Activated naive CD4-positive, alpha-beta T cell treated with anti-CD3 and anti-CD28 coated beads for 36 hours (primary cell): ENCODE measurements around the gene C21orf58. TPM values are rescaled to one million over a fixed set of nuclear protein-coding genes. Genes with fewer than 3 reads are reported as not detected.

ENCODE experiments used
- CTCF ChIA-PET: fragments of 350-600 bp; sonication (Branson Sonifier 250); formaldehyde crosslinking; loops from one replicate; lab custom pipeline; 2021; ENCODE audit warnings: antibody characterized with exemption; lab: Charles Lee
- DNase-seq: peaks from one replicate; pipeline ENCODE4 v3.0.0-alpha.2; 2020
- H3K27ac Mint-ChIP-seq: one replicate; pipeline ENCODE4 v1.8.0; 2021; ENCODE audit warnings: mild to moderate bottlenecking, mixed read lengths
- H3K27me3 Mint-ChIP-seq: one replicate; pipeline ENCODE4 v1.8.0; 2021; ENCODE audit warnings: low read depth, mixed read lengths
- H3K36me3 Mint-ChIP-seq: one replicate; pipeline ENCODE4 v1.8.0; 2021; ENCODE audit warnings: low read depth, mixed read lengths
- H3K4me1 Mint-ChIP-seq: one replicate; pipeline ENCODE4 v1.8.0; 2021; ENCODE audit warnings: low read depth, mixed read lengths
- H3K4me3 Mint-ChIP-seq: one replicate; pipeline ENCODE4 v1.8.0; 2021; ENCODE audit warnings: mild to moderate bottlenecking, moderate library complexity, mixed read lengths
- H3K9me3 Mint-ChIP-seq: one replicate; pipeline ENCODE4 v1.8.0; 2021; ENCODE audit warnings: mixed read lengths
- intact Hi-C: fragments of 100-400 bp; cut with micrococcal nuclease; formaldehyde crosslinking; loops from one replicate; pipeline ENCODE4 v1.15.1; 2023
- total RNA-seq, 2 experiments: library from RNA; stranded (reverse); gene quantifications; one replicate each; pipeline ENCODE4 v1.2.3, GENCODE V29; 2021

The C21orf58 gene
- total RNA-seq, 2 experiments from 2014 or later, result 23.9 to 24.2 TPM

GRCh38 chr21:46328151-46328550 is 4.5 kb upstream of the C21orf58 start:
- Mint-ChIP-seq H3K4me3 (no peak overlapping the region), H3K9me3 (no peaks in the 10 kb centered on the region), H3K27me3 (no peaks in the 10 kb centered on the region), H3K36me3 (peaks cover 34% of the 10 kb centered on the region), H3K27ac (peak overlapping the region; percentile 36), H3K4me1 (peaks cover 10% of the 10 kb centered on the region)
- CTCF ChIA-PET, result no interaction called here
- intact Hi-C loops, result no loop called here
- DNase-seq, result no peak

DNA sequence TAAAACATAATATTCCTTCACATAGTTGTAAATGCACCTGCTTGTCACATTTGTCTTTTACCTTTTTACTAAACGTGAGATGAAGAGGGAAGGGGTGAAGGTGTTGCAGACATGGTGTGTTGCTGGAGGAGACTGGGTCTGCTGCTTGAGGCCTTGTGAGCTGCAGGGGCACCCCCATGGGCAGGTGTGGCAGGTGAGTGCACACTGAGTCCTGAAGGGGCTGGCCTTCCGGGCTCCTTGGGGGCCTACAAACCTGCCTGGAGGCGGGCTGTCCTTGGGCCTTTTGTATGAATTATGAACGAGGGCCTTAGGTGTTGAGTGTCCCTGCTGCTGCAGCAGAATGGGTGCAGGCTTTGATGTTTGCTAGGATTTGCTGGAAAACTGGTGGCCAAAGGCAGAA is 4.0 kb upstream of the C21orf58 start:
- H3K4me3 Mint-ChIP-seq, result no peak overlapping the region
- no peak overlapping the region for H3K27ac Mint-ChIP-seq
- peaks cover 10% of the 10 kb centered on the region for H3K4me1 Mint-ChIP-seq
- no peak for DNase-seq
- peaks cover 38% of the 10 kb centered on the region for H3K36me3 Mint-ChIP-seq
- CTCF ChIA-PET, result no interaction called here
- no peaks in the 10 kb centered on the region for H3K27me3 Mint-ChIP-seq
- intact Hi-C loops, result no loop called here
- H3K9me3 Mint-ChIP-seq, result no peaks in the 10 kb centered on the region

DNA sequence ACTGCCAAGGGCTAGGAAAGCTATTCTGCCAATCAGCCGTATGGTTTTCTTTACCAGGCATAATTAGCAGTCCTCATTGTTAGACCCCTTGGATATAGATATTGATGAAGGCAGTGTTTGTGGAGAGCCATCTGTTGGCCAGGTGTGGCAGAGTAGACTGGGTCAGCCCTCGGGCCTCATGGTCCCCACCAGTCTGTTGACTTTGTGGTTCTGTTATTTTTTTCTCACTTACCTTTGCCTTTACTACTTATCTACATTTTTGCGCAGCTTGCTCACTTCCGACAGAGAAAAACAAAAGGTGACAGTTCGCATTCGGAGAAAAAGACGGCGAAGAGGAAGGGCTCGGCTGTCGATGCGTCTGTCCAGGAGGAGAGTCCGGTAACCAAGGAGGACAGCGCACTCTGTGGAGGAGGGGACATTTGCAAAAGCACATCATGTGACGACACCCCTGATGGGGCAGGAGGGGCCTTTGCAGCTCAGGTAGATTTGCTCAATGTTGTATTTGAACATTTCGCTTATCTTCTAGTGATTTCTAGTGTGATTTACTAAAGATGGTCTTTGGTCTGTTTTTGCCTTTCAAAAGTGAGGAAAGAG is 2.5 kb upstream of the C21orf58 start:
- H3K9me3 Mint-ChIP-seq, result no peaks in the 10 kb centered on the region
- CTCF ChIA-PET, result interaction anchor here (0.8 to 2.2 kb wide), 7 partner anchors 9 to 353 kb away, joined by 3 to 10 read pairs (median 3); no protein-coding TSS in a partner anchor
- no peaks in the 10 kb centered on the region for H3K27me3 Mint-ChIP-seq
- H3K4me1 Mint-ChIP-seq, result peaks cover 20% of the 10 kb centered on the region
- intact Hi-C loops, result no loop called here
- no peak overlapping the region for H3K27ac Mint-ChIP-seq
- no peak overlapping the region for H3K4me3 Mint-ChIP-seq
- DNase-seq, result no peak
- peaks cover 42% of the 10 kb centered on the region for H3K36me3 Mint-ChIP-seq

GRCh38 chr21:46325073-46325912 is 1.6 kb upstream of the C21orf58 start:
- CTCF ChIA-PET, result interaction anchor here (0.6 to 2.2 kb wide), 9 partner anchors 9 to 352 kb away, joined by 3 to 10 read pairs (median 3); no protein-coding TSS in a partner anchor

DNA sequence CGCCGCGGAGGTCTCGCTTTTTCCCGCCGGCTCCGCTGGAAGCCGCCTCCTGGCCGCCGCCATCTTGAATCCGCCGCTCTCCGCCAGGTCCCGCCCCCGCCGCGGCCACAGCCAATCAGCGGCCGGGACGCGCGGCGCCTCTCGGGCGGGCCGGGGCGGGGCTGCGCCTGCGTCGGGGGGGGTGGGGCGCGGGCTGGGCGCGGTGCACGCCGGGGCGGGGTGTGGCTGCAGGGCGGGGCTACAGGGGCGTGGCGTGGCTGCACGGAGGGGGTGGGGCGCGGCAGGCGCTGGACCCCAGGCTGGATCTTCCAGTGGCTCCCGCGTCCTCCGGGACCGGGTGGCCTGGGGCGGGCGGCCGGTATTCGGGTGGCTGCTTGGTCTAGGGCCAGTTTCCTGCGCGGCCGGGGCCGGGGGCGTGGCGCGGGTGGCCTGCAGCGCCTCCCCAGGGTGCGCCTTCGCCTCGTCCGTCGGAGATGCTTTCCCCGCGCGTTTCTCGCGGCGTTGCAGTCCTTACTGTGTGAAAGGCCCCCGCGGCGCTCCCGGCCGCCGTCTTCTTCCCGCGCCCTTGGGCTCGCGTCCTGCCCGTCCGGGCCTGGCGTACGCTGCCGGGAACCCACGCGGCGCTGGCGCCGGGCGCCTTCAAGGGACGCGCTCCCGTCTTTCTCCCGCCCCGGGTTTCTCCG is 861 bp upstream of the C21orf58 start:
- intact Hi-C loops, result loop anchor here (1.0 to 5.0 kb wide), 7 partner anchors 38 to 1507 kb away; partner anchors contain the start of genes DIP2A, PRMT2, SUMO3 and YBEY
- H3K4me1 Mint-ChIP-seq, result peaks cover 28% of the 10 kb centered on the region
- CTCF ChIA-PET, result interaction anchor here (2.2 kb wide), 1 partner anchor 181 kb away, joined by 10 read pairs; no protein-coding TSS in a partner anchor
- peak overlapping the region; percentile 96 for H3K4me3 Mint-ChIP-seq
- H3K27me3 Mint-ChIP-seq, result no peaks in the 10 kb centered on the region
- H3K9me3 Mint-ChIP-seq, result no peaks in the 10 kb centered on the region
- peaks cover 44% of the 10 kb centered on the region for H3K36me3 Mint-ChIP-seq
- H3K27ac Mint-ChIP-seq, result peak overlapping the region; percentile 97
- peak; percentile 84 for DNase-seq

More at GRCh38 chr21:46325073-46325912, 1.6 kb upstream of the C21orf58 start:
- Mint-ChIP-seq H3K36me3 (peaks cover 44% of the 10 kb centered on the region), H3K27me3 (no peaks in the 10 kb centered on the region), H3K4me3 (peak overlapping the region; percentile 86), H3K4me1 (peaks cover 27% of the 10 kb centered on the region), H3K27ac (peak overlapping the region; percentile 16), H3K9me3 (no peaks in the 10 kb centered on the region)
- DNase-seq, result peak; percentile 49
- intact Hi-C loops, result loop anchor here (2.0 kb wide), 2 partner anchors 72 to 352 kb away; no protein-coding TSS in a partner anchor

DNA sequence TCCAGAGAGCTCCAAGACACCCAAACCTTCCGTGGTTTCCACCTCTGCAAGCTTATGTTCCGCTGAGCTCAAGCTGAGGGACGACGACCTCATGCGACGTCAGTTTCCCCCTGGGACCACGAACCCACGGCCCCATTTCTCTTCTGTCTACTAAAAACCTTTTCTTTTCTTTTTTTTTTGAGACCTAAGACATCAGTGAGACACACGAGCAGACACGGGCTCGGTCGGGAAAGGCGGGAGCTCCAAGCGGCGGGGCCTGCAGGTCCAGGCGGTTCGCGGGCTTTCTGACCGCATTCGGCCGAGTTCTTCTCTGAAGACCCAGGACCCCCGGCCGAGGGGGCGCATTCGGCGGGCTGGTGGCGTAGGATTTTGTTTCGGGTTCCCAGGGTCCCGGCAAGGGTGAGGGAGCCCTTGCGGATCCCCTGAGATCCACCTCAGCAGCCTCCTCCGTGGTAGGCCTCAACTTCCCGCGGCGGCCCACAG is 402 bp downstream of the C21orf58 start:
- intact Hi-C loops, result loop anchor here (1.0 to 5.0 kb wide), 5 partner anchors 26 to 1506 kb away; partner anchors contain the start of genes LSS, PCBP3 and SUMO3
- Mint-ChIP-seq H3K9me3 (no peaks in the 10 kb centered on the region), H3K4me3 (peak overlapping the region; percentile 96), H3K27me3 (no peaks in the 10 kb centered on the region), H3K36me3 (peaks cover 39% of the 10 kb centered on the region), H3K27ac (peak overlapping the region; percentile 94), H3K4me1 (peaks cover 28% of the 10 kb centered on the region)
- peak; percentile 17 for DNase-seq
- CTCF ChIA-PET, result interaction anchor here (0.7 kb wide), 1 partner anchor 180 kb away, joined by 3 read pairs; no protein-coding TSS in a partner anchor

GRCh38 chr21:46322351-46323226 is 1.1 kb downstream of the C21orf58 start:
- H3K4me1 Mint-ChIP-seq, result peaks cover 28% of the 10 kb centered on the region
- H3K27ac Mint-ChIP-seq, result peak overlapping the region; percentile 94
- H3K9me3 Mint-ChIP-seq, result no peaks in the 10 kb centered on the region
- intact Hi-C loops, result loop anchor here (1.0 to 5.0 kb wide), 5 partner anchors 26 to 1505 kb away; partner anchors contain the start of genes LSS, PCBP3 and SUMO3
- no peaks in the 10 kb centered on the region for H3K27me3 Mint-ChIP-seq
- peak; percentile 38 for DNase-seq
- CTCF ChIA-PET, result no interaction called here
- peak overlapping the region; percentile 96 for H3K4me3 Mint-ChIP-seq
- H3K36me3 Mint-ChIP-seq, result peaks cover 38% of the 10 kb centered on the region

DNA sequence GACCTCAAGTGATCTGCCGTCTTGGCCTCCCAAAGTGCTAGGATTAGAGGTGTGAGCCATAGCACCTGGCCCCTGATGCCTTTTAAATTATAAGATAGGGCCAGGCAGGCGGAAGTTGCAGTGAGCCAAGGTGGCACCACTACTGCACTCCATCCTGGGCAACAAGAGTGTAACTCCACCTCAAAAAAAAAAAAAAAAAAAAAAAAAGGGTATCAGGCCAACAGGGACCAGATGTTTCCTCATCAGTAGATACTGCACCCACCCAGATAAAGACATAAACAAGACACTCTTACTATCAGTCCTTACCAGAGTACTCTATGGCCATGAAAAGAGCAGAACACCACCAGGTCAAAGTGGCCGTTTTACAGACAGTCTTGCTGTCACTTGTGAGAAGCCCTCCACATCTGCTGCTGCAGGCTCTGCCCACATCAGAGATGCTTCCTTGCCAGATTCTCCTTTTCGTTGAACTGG is 3.3 kb downstream of the C21orf58 start:
- H3K36me3 Mint-ChIP-seq, result peaks cover 28% of the 10 kb centered on the region
- H3K27me3 Mint-ChIP-seq, result no peaks in the 10 kb centered on the region
- no peak overlapping the region for H3K4me3 Mint-ChIP-seq
- intact Hi-C loops, result loop anchor here (5.0 kb wide), 1 partner anchor 1503 kb away; the partner anchor contains the start of gene SUMO3
- no peak for DNase-seq
- CTCF ChIA-PET, result no interaction called here
- peaks cover 19% of the 10 kb centered on the region for H3K4me1 Mint-ChIP-seq
- H3K27ac Mint-ChIP-seq, result no peak overlapping the region
- no peaks in the 10 kb centered on the region for H3K9me3 Mint-ChIP-seq

- Mint-ChIP-seq H3K36me3 (peaks cover 28% of the 10 kb centered on the region), H3K4me1 (peaks cover 18% of the 10 kb centered on the region), H3K9me3 (no peaks in the 10 kb centered on the region), H3K4me3 (no peak overlapping the region), H3K27me3 (no peaks in the 10 kb centered on the region), H3K27ac (no peak overlapping the region)
- intact Hi-C loops, result no loop called here
- CTCF ChIA-PET, result no interaction called here
- DNase-seq, result no peak
Observed at GRCh38 chr21:46319186-46319585, 4.5 kb downstream of the C21orf58 start.

- Mint-ChIP-seq H3K36me3 (peaks cover 28% of the 10 kb centered on the region), H3K27me3 (no peaks in the 10 kb centered on the region), H3K4me3 (no peak overlapping the region), H3K4me1 (peaks cover 18% of the 10 kb centered on the region), H3K27ac (no peak overlapping the region), H3K9me3 (no peaks in the 10 kb centered on the region)
- no peak for DNase-seq
- intact Hi-C loops, result no loop called here
- CTCF ChIA-PET, result no interaction called here
Observed at GRCh38 chr21:46318464-46318845, 5.2 kb downstream of the C21orf58 start.
